Hepatocyte (in vitro differentiated cells): ENCODE results near the gene APBA2.

Source experiments
- EZH2 ChIP-seq: fragments of 200-600 bp; sonication (generic); IDR thresholded peaks from 2 replicates; pipeline ENCODE4 v1.6.1; 2016; ENCODE audit warnings: antibody characterized with exemption, mild to moderate bottlenecking, borderline replicate concordance
- EZH2phosphoT487 ChIP-seq: fragments of 200-600 bp; sonication (generic); IDR thresholded peaks from one replicate; pipeline ENCODE4 v1.6.1; 2018; ENCODE audit warnings: antibody characterized with exemption, mild to moderate bottlenecking, low read depth, moderate library complexity; ENCODE audit not compliant: unreplicated experiment, severe bottlenecking
- TF ChIP-seq, protein P1 (sequence below): fragments of 200-600 bp; sonication (generic); IDR thresholded peaks from 2 replicates; pipeline ENCODE4 v1.5.1; 2016; ENCODE audit warnings: antibody characterized with exemption, mild to moderate bottlenecking; ENCODE audit not compliant: poor library complexity

DNA sequence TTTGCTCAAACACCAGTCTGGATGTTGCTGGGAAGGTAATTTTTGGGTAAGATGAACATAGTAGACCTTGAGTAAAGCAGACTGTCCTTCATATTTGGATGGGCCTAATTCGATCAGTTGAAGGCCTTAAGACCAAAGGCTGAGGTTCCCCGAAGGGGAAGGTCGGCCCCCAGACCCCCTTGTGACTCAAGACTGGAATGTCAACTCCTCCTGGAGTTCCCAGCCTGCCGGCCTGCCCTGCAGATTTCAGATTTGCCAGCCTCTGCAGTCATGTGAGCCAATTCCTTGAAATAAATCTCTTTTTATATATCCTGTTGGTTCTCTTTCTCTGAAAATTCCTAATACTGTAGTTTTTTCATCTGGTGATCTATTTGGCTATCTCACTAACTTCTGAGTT is 146.5 kb downstream of the APBA2 start:
- no peak for TF ChIP-seq EZH2
- TF ChIP-seq, protein P1, sequence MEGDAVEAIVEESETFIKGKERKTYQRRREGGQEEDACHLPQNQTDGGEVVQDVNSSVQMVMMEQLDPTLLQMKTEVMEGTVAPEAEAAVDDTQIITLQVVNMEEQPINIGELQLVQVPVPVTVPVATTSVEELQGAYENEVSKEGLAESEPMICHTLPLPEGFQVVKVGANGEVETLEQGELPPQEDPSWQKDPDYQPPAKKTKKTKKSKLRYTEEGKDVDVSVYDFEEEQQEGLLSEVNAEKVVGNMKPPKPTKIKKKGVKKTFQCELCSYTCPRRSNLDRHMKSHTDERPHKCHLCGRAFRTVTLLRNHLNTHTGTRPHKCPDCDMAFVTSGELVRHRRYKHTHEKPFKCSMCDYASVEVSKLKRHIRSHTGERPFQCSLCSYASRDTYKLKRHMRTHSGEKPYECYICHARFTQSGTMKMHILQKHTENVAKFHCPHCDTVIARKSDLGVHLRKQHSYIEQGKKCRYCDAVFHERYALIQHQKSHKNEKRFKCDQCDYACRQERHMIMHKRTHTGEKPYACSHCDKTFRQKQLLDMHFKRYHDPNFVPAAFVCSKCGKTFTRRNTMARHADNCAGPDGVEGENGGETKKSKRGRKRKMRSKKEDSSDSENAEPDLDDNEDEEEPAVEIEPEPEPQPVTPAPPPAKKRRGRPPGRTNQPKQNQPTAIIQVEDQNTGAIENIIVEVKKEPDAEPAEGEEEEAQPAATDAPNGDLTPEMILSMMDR, result no peak
- TF ChIP-seq EZH2phosphoT487, result no peak
